H54 (cell line): ENCODE measurements around the gene UBE2D2.

Experiments
- DNase-seq: peaks from one replicate; pipeline ENCODE4 v3.0.0; 2011; ENCODE audit warnings: low spot score, mixed read lengths; ENCODE audit not compliant: insufficient read length
- FAIRE-seq: peaks from 3 replicates; lab custom pipeline; 2011; peaks lifted over from hg19 to GRCh38; lab: Jason Lieb, UNC
- POLR2A ChIP-seq: IDR thresholded peaks from 2 replicates; pipeline ENCODE4 v1.6.1; 2011; ENCODE audit warnings: low read depth, mild to moderate bottlenecking, low read length

The UBE2D2 gene

DNA sequence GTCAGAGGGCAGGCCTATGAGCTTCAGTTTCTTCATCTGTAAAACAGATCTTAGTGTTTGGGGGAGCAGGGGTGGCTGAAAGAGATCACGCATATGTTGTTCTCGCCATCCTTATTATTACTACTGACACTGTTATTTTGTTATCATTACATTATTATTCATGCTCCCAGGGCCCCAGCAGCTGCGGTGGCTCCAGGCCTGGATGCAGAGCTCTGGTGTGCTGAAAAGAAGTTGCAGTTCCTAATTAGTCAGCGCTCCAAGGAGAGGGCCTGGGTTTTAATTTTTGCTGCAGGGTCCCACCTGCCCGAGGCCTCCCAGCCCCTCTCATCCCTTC lies 106.6 kb downstream of the UBE2D2 start:
- TF ChIP-seq POLR2A, result no peak
- no peak for DNase-seq
- FAIRE-seq, result no peak

DNA sequence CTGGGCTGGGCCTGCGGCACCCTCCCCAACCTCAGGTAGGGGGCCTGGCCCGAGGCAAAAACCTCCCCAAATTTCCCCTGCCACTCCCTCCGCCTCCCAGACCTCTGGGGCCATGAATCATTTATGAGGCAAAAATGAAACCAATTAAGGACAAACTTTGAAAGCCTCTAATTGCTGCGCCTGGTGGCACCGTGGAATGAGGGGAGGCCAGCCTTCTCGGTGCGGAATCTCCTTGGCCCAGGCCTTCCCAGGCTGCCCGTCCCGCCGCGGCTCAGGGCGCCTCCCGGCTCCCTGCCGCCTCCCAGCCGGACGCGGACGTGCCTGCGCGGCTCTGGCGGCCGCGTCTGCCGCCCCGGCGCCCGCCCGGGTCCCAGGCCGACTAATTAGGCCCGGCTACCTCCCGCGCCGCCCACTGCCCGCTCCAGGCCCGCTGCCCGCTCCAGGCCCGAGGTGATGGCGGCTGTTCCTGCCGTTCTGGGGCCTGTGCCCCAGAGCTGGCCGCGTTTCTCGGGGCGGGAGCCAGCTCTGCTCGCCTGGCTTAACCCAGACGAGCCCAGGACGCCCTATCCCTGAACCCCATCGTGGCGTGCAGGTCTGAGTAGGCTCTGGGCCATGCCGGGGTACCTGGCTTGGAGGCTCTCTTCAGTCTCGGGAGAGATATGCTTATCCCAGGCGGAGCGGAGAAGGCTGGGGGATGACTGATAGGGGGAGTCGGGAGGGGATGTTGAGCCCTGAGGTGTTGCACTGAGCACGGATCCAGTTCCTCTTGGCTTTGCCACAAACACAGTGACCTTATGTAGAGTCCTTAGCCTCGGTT lies 107.1 kb downstream of the UBE2D2 start:
- DNase-seq, result no peak
- TF ChIP-seq POLR2A, result no peak
- FAIRE-seq, result no peak

DNA sequence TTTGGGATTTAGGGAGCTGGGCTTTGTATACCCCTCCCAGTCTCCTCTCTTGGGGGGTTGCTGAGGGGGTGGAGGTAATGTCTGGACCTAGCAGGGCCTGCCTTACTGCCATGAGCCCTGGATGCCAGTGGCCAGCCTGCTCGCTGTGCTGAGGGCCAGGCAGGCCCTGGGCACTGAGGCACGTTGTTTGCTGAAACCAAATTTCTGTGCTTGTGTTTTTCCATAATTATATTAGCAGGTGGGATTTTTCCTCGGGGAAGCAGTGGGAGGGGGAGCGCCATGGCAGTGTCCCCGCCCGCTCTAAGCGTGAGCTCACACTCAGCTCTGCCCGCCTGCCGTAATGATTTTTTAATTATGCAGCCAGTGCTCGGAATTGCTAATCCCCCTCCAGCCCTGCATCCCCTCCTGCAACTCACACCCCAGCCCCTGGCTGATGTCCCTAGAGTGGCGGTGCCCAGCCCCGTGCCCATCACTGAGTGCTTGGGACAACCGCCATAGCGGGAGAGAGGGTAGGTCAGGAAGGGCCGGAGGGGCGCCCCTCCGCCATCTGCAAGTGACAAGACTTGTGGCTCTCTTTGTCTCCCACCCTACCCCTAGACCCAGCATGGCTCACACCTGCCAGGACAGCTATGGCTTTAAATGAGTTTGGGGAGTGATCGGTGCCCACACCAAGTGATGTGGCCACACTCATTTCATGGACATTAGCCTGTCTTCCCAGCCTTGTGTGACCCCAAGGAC lies 108.0 kb downstream of the UBE2D2 start:
- DNase-seq (no peak), FAIRE-seq (no peak)
- TF ChIP-seq POLR2A, result no peak

DNA sequence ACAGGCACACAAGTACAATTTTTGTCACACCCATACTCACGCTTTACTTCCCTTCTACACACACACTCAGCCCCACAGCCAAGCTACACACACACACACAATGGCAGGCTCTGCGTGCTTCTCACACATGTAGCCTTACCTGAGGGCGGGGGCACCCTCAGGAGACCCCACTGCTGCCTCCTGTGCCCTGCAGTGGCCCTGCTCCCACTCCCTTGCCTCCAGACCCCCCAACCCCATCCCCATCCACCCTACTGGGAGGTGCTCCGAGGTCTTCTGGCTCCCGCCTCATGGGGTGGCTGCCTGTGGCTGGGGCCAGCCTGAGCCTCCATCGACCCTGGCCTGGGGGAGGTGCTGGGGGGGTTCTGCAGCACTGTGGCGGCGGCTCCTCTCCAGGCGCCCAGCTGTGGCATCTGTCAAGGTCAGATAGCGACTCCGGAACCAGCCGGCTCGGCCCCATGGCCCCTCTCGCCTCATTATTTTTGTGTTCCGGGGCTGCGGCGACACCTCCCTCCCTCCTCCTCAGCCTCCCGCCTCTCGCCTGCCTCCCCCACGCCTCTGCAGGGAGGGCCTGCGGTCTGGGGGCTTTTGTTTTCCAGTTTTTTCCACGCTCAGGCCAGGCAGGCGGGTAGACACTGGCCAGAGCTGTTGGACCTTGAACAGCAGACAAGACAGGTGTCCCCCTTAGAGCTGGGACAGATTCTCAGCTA lies 108.7 kb downstream of the UBE2D2 start:
- no peak for DNase-seq
- no peak for FAIRE-seq
- TF ChIP-seq POLR2A, result no peak

- FAIRE-seq, result no peak
- no peak for TF ChIP-seq POLR2A
- DNase-seq, result no peak
Observed at GRCh38 chr5:139670369-139671095, 109.4 kb downstream of the UBE2D2 start.

- no peak for FAIRE-seq
Observed at GRCh38 chr5:139671096-139671841, 110.1 kb downstream of the UBE2D2 start.

GRCh38 chr5:139675213-139675612 lies 114.1 kb downstream of the UBE2D2 start:
- DNase-seq (no peak), FAIRE-seq (no peak)
- no peak for TF ChIP-seq POLR2A

More at GRCh38 chr5:139671096-139671841, 110.1 kb downstream of the UBE2D2 start:
- no peak for DNase-seq
- no peak for TF ChIP-seq POLR2A

GRCh38 chr5:139675825-139676224 lies 114.7 kb downstream of the UBE2D2 start:
- FAIRE-seq (no peak), DNase-seq (no peak)
- no peak for TF ChIP-seq POLR2A

GRCh38 chr5:139676406-139676805 lies 115.3 kb downstream of the UBE2D2 start:
- FAIRE-seq (no peak), DNase-seq (no peak)
- TF ChIP-seq POLR2A, result no peak

DNA sequence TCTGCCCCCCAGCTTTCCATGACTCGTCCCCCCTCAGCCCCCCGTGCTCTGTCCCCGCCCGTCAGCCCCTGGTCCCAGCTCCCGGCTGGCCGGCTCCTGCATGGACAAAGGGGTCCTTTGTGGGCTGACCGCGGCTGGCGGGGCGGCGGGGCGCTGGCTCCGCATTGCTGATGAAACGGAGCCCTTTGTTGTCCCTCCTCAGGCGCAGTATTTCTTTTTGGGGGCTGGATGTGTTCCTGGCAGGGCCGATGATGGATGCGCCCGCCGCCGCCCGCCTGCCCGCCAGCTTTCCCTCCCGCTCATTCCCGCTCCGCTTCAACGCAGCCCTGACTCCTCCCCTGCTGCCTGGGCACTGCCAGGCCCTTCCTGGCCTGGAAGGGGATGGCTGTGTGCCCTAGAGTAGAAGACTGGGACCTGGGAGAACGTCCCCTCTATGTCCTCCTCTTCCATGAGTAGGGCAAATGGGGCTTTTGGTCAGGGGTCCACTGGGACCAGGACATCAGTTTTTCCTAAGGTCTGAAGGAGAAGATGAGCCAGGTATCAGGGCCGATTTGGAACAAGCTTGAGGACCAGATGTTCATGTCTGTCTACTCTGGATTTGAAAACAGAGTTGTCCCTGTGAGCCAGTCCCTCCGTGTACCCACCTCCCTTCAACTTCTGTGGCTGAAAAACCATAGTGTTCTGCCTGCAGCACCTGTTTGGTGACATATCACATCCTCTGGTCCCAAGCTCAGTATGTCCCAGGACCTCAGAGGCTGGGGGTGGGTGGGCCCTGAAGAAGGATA lies 116.0 kb downstream of the UBE2D2 start:
- TF ChIP-seq POLR2A, result no peak
- FAIRE-seq, result no peak
- DNase-seq, result no peak
